Prostate gland (tissue), 2 donors: ENCODE results near the gene GATC.

Source experiments
- POLR2A ChIP-seq: fragments of 450-650 bp; IDR thresholded peaks from one replicate; pipeline ENCODE4 v1.6.1; 2016; ENCODE audit warnings: antibody characterized with exemption, mild to moderate bottlenecking
- TF ChIP-seq, protein P1 (sequence below), 4 experiments: fragments of 200-600 bp in 2 of 4; fragments of 450-650 bp in 2 of 4; sonication (generic) in 2 of 4; IDR thresholded peaks; 1 replicate in 3 of 4; 2 replicates in 1 of 4; pipeline ENCODE4 v1.5.1; 2016 to 2019; ENCODE audit warnings: antibody characterized with exemption in 4 of 4, mild to moderate bottlenecking in 2 of 4, moderate library complexity in 2 of 4

DNA sequence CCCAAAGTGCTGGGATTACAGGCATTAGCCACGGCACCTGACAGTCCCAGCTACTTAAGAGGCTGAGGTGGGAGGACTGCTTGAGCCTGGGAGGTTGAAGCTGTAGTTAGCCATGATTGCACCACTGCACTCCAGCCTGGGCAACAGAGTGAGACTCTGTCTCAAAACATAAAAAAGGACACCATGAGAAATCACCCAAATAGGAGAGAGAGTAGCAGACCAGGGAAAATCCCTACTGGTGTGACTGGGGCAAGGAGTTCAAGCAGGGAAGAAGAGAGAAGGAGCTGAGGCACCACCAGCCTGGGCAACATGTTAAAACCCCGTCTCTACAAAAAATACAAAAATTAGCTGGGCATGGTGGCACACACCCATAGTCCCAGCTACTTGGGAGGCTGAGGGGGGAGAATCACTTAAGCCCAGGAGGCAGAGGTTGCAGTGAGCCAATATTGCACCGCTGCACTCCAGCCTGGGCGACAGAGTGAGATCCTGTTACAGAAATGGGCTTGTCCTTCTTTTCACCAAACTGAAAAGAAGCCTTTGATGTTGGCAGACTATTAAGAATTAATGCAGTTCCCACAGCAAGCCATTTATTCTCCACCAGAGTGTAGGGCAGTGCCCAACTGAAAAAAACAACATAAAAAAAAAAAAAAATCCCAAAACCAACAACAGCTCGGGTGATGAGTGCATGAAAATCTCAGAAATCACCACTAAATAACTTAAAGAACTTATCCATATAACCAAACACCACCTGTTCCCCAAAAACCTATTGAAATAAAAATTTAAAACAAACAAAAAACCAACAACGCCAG, 27.8 kb downstream of the GATC start:
- no peak for TF ChIP-seq POLR2A
- TF ChIP-seq, protein P1, sequence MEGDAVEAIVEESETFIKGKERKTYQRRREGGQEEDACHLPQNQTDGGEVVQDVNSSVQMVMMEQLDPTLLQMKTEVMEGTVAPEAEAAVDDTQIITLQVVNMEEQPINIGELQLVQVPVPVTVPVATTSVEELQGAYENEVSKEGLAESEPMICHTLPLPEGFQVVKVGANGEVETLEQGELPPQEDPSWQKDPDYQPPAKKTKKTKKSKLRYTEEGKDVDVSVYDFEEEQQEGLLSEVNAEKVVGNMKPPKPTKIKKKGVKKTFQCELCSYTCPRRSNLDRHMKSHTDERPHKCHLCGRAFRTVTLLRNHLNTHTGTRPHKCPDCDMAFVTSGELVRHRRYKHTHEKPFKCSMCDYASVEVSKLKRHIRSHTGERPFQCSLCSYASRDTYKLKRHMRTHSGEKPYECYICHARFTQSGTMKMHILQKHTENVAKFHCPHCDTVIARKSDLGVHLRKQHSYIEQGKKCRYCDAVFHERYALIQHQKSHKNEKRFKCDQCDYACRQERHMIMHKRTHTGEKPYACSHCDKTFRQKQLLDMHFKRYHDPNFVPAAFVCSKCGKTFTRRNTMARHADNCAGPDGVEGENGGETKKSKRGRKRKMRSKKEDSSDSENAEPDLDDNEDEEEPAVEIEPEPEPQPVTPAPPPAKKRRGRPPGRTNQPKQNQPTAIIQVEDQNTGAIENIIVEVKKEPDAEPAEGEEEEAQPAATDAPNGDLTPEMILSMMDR (IDR thresholded peaks at IDR 0.05): no peak
